NCI-H446 treated with DMSO at 0.1 percent for 48 hours (cell line): ENCODE results near the gene ME2.
"Not testable (repeated sequence)": the region's sequence is repeated elsewhere in the genome, so short reads cannot be mapped to it uniquely, and the experiment has no call there.

ENCODE experiments used
- DNase-seq: peaks from one replicate; lab custom pipeline; 2025; lab: John Stamatoyannopoulos, UW

The ME2 gene

GRCh38 chr18:50973367-50974126 lies 94.6 kb downstream of the ME2 start:
- DNase-seq, result no peak

GRCh38 chr18:50977037-50977760 lies 98.3 kb downstream of the ME2 start:
- no peak for DNase-seq

GRCh38 chr18:50981381-50981780 lies 102.5 kb downstream of the ME2 start:
- no peak for DNase-seq

- peak; percentile 69 for DNase-seq
Observed at GRCh38 chr18:50982086-50982801, 103.3 kb downstream of the ME2 start.

GRCh38 chr18:50982802-50983179 lies 103.9 kb downstream of the ME2 start:
- peak; percentile 69 for DNase-seq

GRCh38 chr18:50986360-50987087 lies 107.6 kb downstream of the ME2 start:
- DNase-seq, result peak; percentile 73

GRCh38 chr18:50987261-50987660 lies 108.3 kb downstream of the ME2 start:
- DNase-seq, result peak; percentile 42

- no peak for DNase-seq
Observed at GRCh38 chr18:50989711-50990110, 110.8 kb downstream of the ME2 start.

- DNase-seq, result no peak
Observed at GRCh38 chr18:50992351-50992762, 113.4 kb downstream of the ME2 start.

GRCh38 chr18:50994031-50994430 lies 115.1 kb downstream of the ME2 start:
- no peak for DNase-seq

- not testable (repeated sequence) for DNase-seq
Observed at GRCh38 chr18:51003174-51003573, 124.3 kb downstream of the ME2 start.
